H1 (cell line): Measurements from ENCODE around the gene FRMD6. TPM values are rescaled to one million over a fixed set of nuclear protein-coding genes. Genes with fewer than 3 reads are reported as not detected.

Experiments used
- CTCF ChIA-PET: fragments of 300-600 bp; sonication (Branson Sonifier 250); formaldehyde crosslinking; loops from one replicate; lab custom pipeline; 2021; ENCODE audit not compliant: partially characterized antibody; lab: Charles Lee
- POLR2A ChIA-PET: fragments of 300-600 bp; sonication (Branson Sonifier 250); formaldehyde crosslinking; loops from one replicate; lab custom pipeline; 2021; ENCODE audit warnings: inconsistent platforms; ENCODE audit not compliant: partially characterized antibody; lab: Charles Lee
- DNase-seq, 2 experiments: peaks; one replicate each; pipeline versions ENCODE4 v3.0.0 to v3.0.0-alpha.2; 2010 to 2022; ENCODE audit warnings: low spot score in 2 of 2, low read depth in 1 of 2, mixed read lengths in 1 of 2
- FAIRE-seq: peaks from 2 replicates; lab custom pipeline; 2011; peaks lifted over from hg19 to GRCh38; lab: Jason Lieb, UNC
- H2AFZ ChIP-seq: 2 replicates; pipeline ENCODE4 v1.8.1; 2012; ENCODE audit warnings: low read length, inconsistent platforms
- H2AK5ac ChIP-seq: 2 replicates; pipeline ENCODE4 v1.6.1; 2013; ENCODE audit warnings: low read depth, low read length
- H2BK120ac ChIP-seq: replicated peaks from 2 replicates; pipeline ENCODE3; 2013; ENCODE audit warnings: low read depth, low read length, inconsistent platforms
- H2BK12ac ChIP-seq: 2 replicates; pipeline ENCODE4 v1.6.1; 2013; ENCODE audit warnings: low read depth, low read length
- H2BK15ac ChIP-seq: 2 replicates; pipeline ENCODE4 v1.6.1; 2013; ENCODE audit warnings: low read length
- H2BK20ac ChIP-seq: 2 replicates; pipeline ENCODE4 v1.6.1; 2013; ENCODE audit warnings: low read length
- H2BK5ac ChIP-seq: 2 replicates; pipeline ENCODE4 v1.6.1; 2013; ENCODE audit warnings: low read depth, low read length
- H3K14ac ChIP-seq: 2 replicates; pipeline ENCODE4 v1.6.1; 2013; ENCODE audit warnings: inconsistent platforms; ENCODE audit not compliant: insufficient read length
- H3K18ac ChIP-seq: 2 replicates; pipeline ENCODE4 v1.6.1; 2013; ENCODE audit warnings: low read length; ENCODE audit errors: extremely low read depth
- H3K23ac ChIP-seq: 2 replicates; pipeline ENCODE4 v1.6.1; 2013; ENCODE audit warnings: inconsistent platforms; ENCODE audit not compliant: insufficient read length
- H3K23me2 ChIP-seq: 2 replicates; pipeline ENCODE4 v1.6.1; 2013; ENCODE audit warnings: low read depth, low read length
- H3K27ac ChIP-seq: 2 replicates; pipeline ENCODE4 v1.6.1; 2011; ENCODE audit warnings: low read depth, low read length, inconsistent platforms
- H3K27me3 ChIP-seq, 4 experiments: replicated peaks in 1 of 4; 1 replicate in 1 of 4; 2 replicates in 3 of 4; pipeline versions ENCODE4 v1.6.1 to v1.8.1; 2011 to 2013; ENCODE audit warnings: low read length in 3 of 4, mild to moderate bottlenecking in 3 of 4, inconsistent platforms in 2 of 4, mixed read lengths in 2 of 4, moderate library complexity in 1 of 4; ENCODE audit not compliant: control insufficient read depth in 3 of 4, insufficient read depth in 3 of 4; ENCODE audit errors: extremely low read depth in 1 of 4
- H3K36me3 ChIP-seq, 4 experiments: 2 replicates each; pipeline versions ENCODE4 v1.6.1 to v1.8.1; 2011 to 2013; ENCODE audit warnings: mild to moderate bottlenecking in 4 of 4, low read length in 3 of 4, moderate library complexity in 2 of 4, control low read depth in 1 of 4, inconsistent platforms in 1 of 4; ENCODE audit not compliant: insufficient read depth in 4 of 4, control insufficient read depth in 2 of 4
- H3K4ac ChIP-seq: replicated peaks from 2 replicates; pipeline ENCODE3; 2013; ENCODE audit warnings: low read length, low read depth, mixed read lengths, inconsistent platforms; ENCODE audit not compliant: insufficient read length
- H3K4me1 ChIP-seq, 4 experiments: replicated peaks in 1 of 4; 1 replicate in 1 of 4; 2 replicates in 3 of 4; pipeline versions ENCODE4 v1.6.1 to v1.8.1; 2011 to 2013; ENCODE audit warnings: low read length in 3 of 4, inconsistent platforms in 2 of 4, mixed read lengths in 1 of 4; ENCODE audit not compliant: insufficient read depth in 4 of 4, control insufficient read depth in 3 of 4
- H3K4me2 ChIP-seq, 2 experiments: 2 replicates each; pipeline versions ENCODE4 v1.6.1 to v1.8.1; 2011 to 2013; ENCODE audit warnings: low read depth in 2 of 2, low read length in 2 of 2, control low read depth in 1 of 2, inconsistent platforms in 1 of 2, mild to moderate bottlenecking in 1 of 2; ENCODE audit not compliant: insufficient read depth in 1 of 2
- H3K4me3 ChIP-seq, 4 experiments: fragments of 200-600, 300-600 bp in 1 of 4; sonication (generic), shearing (Covaris generic), sonication (Bioruptor Twin) in 1 of 4; 2 replicates each; pipeline versions ENCODE4 v1.5.1 to v1.8.1; 2011 to 2016; ENCODE audit warnings: low read length in 4 of 4, low read depth in 3 of 4, control low read depth in 2 of 4, inconsistent platforms in 2 of 4, mild to moderate bottlenecking in 2 of 4, mixed read lengths in 1 of 4, moderate library complexity in 1 of 4; ENCODE audit not compliant: insufficient read depth in 2 of 4; ENCODE audit errors: extremely low read depth in 1 of 4
- H3K56ac ChIP-seq: replicated peaks from 2 replicates; pipeline ENCODE3; 2013; ENCODE audit warnings: low read depth, mild to moderate bottlenecking, mixed read lengths, low read length, inconsistent platforms; ENCODE audit not compliant: insufficient read length
- H3K79me1 ChIP-seq: 2 replicates; pipeline ENCODE4 v1.6.1; 2013; ENCODE audit warnings: low read depth, low read length, control low read depth
- H3K79me2 ChIP-seq, 2 experiments: 2 replicates each; pipeline versions ENCODE4 v1.6.1 to v1.8.1; 2012 to 2013; ENCODE audit warnings: low read length in 2 of 2, mild to moderate bottlenecking in 2 of 2, inconsistent platforms in 1 of 2; ENCODE audit not compliant: insufficient read depth in 2 of 2, control insufficient read depth in 1 of 2
- H3K9ac ChIP-seq, 4 experiments: replicated peaks in 1 of 4; 1 replicate in 1 of 4; 2 replicates in 3 of 4; pipeline versions ENCODE4 v1.6.1 to v1.8.1; 2011 to 2013; ENCODE audit warnings: low read depth in 3 of 4, low read length in 3 of 4, control low read depth in 2 of 4, mild to moderate bottlenecking in 2 of 4, moderate library complexity in 2 of 4, inconsistent platforms in 1 of 4; ENCODE audit errors: extremely low read depth in 1 of 4
- H3K9me3 ChIP-seq, 2 experiments: 2 replicates each; pipeline versions ENCODE4 v1.6.1 to v1.8.1; 2012 to 2013; ENCODE audit warnings: mild to moderate bottlenecking in 2 of 2, moderate library complexity in 2 of 2, control low read depth in 1 of 2, inconsistent platforms in 1 of 2, low read depth in 1 of 2, low read length in 1 of 2, mixed read lengths in 1 of 2; ENCODE audit not compliant: insufficient read depth in 2 of 2
- H4K20me1 ChIP-seq, 2 experiments: replicated peaks in 1 of 2; 2 replicates each; pipeline versions ENCODE3 to v1.8.1; 2011 to 2013; ENCODE audit warnings: inconsistent platforms in 2 of 2, low read length in 2 of 2, mild to moderate bottlenecking in 1 of 2; ENCODE audit not compliant: insufficient read depth in 2 of 2, control insufficient read depth in 1 of 2
- H4K5ac ChIP-seq: 2 replicates; pipeline ENCODE4 v1.6.1; 2013; ENCODE audit warnings: low read length, low read depth, mixed read lengths, inconsistent platforms; ENCODE audit not compliant: insufficient read length
- H4K8ac ChIP-seq: 2 replicates; pipeline ENCODE4 v1.8.0; 2013; ENCODE audit warnings: mild to moderate bottlenecking, moderate library complexity, low read length, inconsistent platforms; ENCODE audit not compliant: insufficient read depth; ENCODE audit errors: extremely low read depth
- H4K91ac ChIP-seq: replicated peaks from 2 replicates; pipeline ENCODE3; 2013; ENCODE audit warnings: low read length, mixed read lengths, inconsistent platforms; ENCODE audit not compliant: insufficient read length
- HDAC2 ChIP-seq, 2 experiments: fragments of 300-600 bp in 1 of 2; sonication (generic) in 1 of 2; IDR thresholded peaks; 2 replicates each; pipeline ENCODE4 v1.6.1; 2011 to 2012; ENCODE audit warnings: low read depth in 2 of 2, low read length in 2 of 2, mild to moderate bottlenecking in 2 of 2, moderate library complexity in 2 of 2, borderline replicate concordance in 1 of 2, inconsistent platforms in 1 of 2
- MAFK ChIP-seq: IDR thresholded peaks from 2 replicates; pipeline ENCODE4 v1.6.1; 2012; ENCODE audit warnings: low read depth, mild to moderate bottlenecking, improper control_type of control experiment, low read length
- PHF8 ChIP-seq: fragments of 200-600 bp; sonication (generic); conservative IDR thresholded peaks from 2 replicates; pipeline ENCODE4 v1.7.1; 2012; ENCODE audit warnings: low read depth, mild to moderate bottlenecking, inconsistent platforms, low read length, moderate library complexity
- TAF1 ChIP-seq: IDR thresholded peaks from 2 replicates; pipeline ENCODE4 v1.6.1; 2011; ENCODE audit warnings: mild to moderate bottlenecking, low read depth, low read length
- TAF7 ChIP-seq: optimal IDR thresholded peaks from 2 replicates; pipeline ENCODE3; 2011; ENCODE audit warnings: low read depth, mild to moderate bottlenecking, inconsistent platforms, low read length, moderate library complexity, borderline replicate concordance
- WGBS, 2 experiments: shearing (Covaris generic) in 1 of 2; methylation state at CpG; one replicate each; pipeline versions ENCODE4 v1.1.6 to v1.1.7; 2013 to 2015; ENCODE audit warnings: low lambda C conversion rate in 2 of 2, mixed read lengths in 2 of 2, inconsistent platforms in 1 of 2, low coverage in 1 of 2, missing lambda C conversion rate in 1 of 2; ENCODE audit not compliant: insufficient replicate concordance in 2 of 2, insufficient coverage in 1 of 2, insufficient read length in 1 of 2; ENCODE audit errors: extremely low coverage in 1 of 2, missing lambda C conversion rate in 1 of 2; 5-methylcytosine and 5-hydroxymethylcytosine counted together
- polyA plus RNA-seq, 7 experiments: library from polyadenylated mRNA; depleted of rRNA in 3 of 7; stranded (reverse) in 5 of 7; unstranded in 2 of 7; fragments of >200 nt in 5 of 7; fragments of 200-250 nt in 2 of 7; gene quantifications; 1 replicate in 5 of 7; 2 replicates in 1 of 7; 4 replicates in 1 of 7; pipeline versions ENCODE4 v1.2.1 to v1.2.3, GENCODE V29; 2011 to 2013; ENCODE audit warnings: missing spikeins in 2 of 7, mixed read lengths in 2 of 7
- total RNA-seq: library from RNA; stranded (reverse); fragmentation: NEBNext Ultra II Directional; extraction: Animal tissue kit (Norgen Biotek cat#: 25700); gene quantifications from 2 replicates; pipeline ENCODE4 v1.2.1, GENCODE V29; 2021

Gene FRMD6
- total and polyA plus RNA-seq, 2 of the 8 experiments (the other 6 are each of a cell fraction or from before 2014, with no cell fraction given) = 5.4 to 23.7 TPM

DNA sequence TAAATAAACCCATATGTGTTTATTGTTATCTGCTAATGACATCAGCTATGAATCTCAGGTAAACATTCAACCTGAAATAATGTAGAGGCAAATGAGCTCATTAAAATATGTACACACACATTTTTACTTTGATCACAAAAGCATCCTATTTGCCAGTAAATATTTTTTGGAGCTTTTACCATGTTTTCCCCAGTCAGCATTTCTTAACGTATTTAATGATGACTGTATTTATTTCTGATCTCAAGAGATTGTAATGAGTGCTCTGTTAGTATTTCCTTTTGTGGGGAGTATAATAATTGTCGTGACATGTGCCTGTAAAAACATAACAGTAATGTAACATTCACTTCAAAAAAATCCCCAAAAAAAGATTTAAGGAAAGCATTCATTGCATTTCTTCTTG is 52.1 kb downstream of the FRMD6 start:
- Histone ChIP-seq H3K23ac (no peak overlapping the region), H3K14ac (no peak overlapping the region), H4K8ac (no peak overlapping the region), H2BK5ac (no peak overlapping the region), H4K5ac (no peak overlapping the region), H3K18ac (no peak overlapping the region), H2BK12ac (no peak overlapping the region), H3K56ac (no peak overlapping the region), H3K27me3 (no peaks in the 10 kb centered on the region), H2BK15ac (no peak overlapping the region), H3K4me2 (no peak overlapping the region; a peak in 1 of 4 replicates), H3K36me3 (peaks cover 0 to 16% (median 1%) of the 10 kb centered on the region in 4 experiments; a peak in 3 of 8 replicates), H3K9ac (no peak overlapping the region), H3K23me2 (no peaks in the 10 kb centered on the region), H3K27ac (no peak overlapping the region), H3K79me1 (no peaks in the 10 kb centered on the region), H3K9me3 (no peaks in the 10 kb centered on the region), H4K91ac (no peak overlapping the region), H2AFZ (no peak overlapping the region), H3K79me2 (no peaks in the 10 kb centered on the region), H2AK5ac (no peak overlapping the region), H3K4me3 (no peak overlapping the region), H3K4ac (no peak overlapping the region), H2BK20ac (no peak overlapping the region), H4K20me1 (no peaks in the 10 kb centered on the region), H2BK120ac (no peak overlapping the region), H3K4me1 (peaks cover 2 to 15% (median 5%) of the 10 kb centered on the region in 4 experiments; a peak in 4 of 7 replicates)
- 88% methylated on average over 2 of the region's 2 CpGs; no CpG with 5 or more reads in 1 of the 2 experiments for WGBS, 2 experiments
- DNase-seq = no peak
- CTCF ChIA-PET = interaction anchor here (1.2 to 1.7 kb wide), 3 partner anchors 9 to 275 kb away, joined by 3 to 5 read pairs (median 4); no protein-coding TSS in a partner anchor
- FAIRE-seq = no peak
- POLR2A ChIA-PET = no interaction called here
- no peak for TF ChIP-seq TAF7
- TF ChIP-seq MAFK = peak; percentile 41; the same call in 1 of the 2 replicates
- TF ChIP-seq PHF8 = no peak
- no peak for TF ChIP-seq TAF1
- no peak for TF ChIP-seq HDAC2 (IDR thresholded peaks at IDR 0.05; ENCODE audit: borderline replicate concordance in 1 of 2, low read depth in 2 of 2, low read length in 2 of 2)
